GM23248 (cell line): ENCODE data around the gene SCAF1. TPM values are rescaled to one million over a fixed set of nuclear protein-coding genes. Genes with fewer than 3 reads are reported as not detected.

ENCODE experiments used
- DNase-seq: peaks from one replicate; pipeline ENCODE4 v3.0.0-alpha.2; 2015
- H2AFZ ChIP-seq: fragments of 200-600 bp; sonication (generic); 2 replicates; pipeline ENCODE4 v1.6.1; 2016; ENCODE audit warnings: antibody characterized with exemption
- H3F3A ChIP-seq: fragments of 200-600 bp; sonication (generic); 2 replicates; pipeline ENCODE4 v1.6.1; 2016; ENCODE audit warnings: mild to moderate bottlenecking, antibody characterized with exemption, mixed run types; ENCODE audit not compliant: insufficient read depth
- H3K27ac ChIP-seq: fragments of 200-600 bp; sonication (generic); 2 replicates; pipeline ENCODE4 v1.5.1; 2016; ENCODE audit warnings: mild to moderate bottlenecking
- H3K27me3 ChIP-seq: fragments of 200-600 bp; sonication (generic); replicated peaks from 2 replicates; pipeline ENCODE4 v1.6.1; 2016; ENCODE audit warnings: mild to moderate bottlenecking; ENCODE audit not compliant: insufficient read depth
- H3K36me3 ChIP-seq: fragments of 200-600 bp; sonication (generic); 2 replicates; pipeline ENCODE4 v1.6.1; 2016; ENCODE audit warnings: low read depth, mild to moderate bottlenecking
- H3K4me1 ChIP-seq: fragments of 200-600 bp; sonication (generic); 2 replicates; pipeline ENCODE4 v1.6.1; 2016; ENCODE audit warnings: mild to moderate bottlenecking; ENCODE audit not compliant: insufficient read depth
- H3K4me2 ChIP-seq: fragments of 200-600 bp; sonication (generic); one replicate; pipeline ENCODE4 v1.6.1; 2016; ENCODE audit warnings: mild to moderate bottlenecking; ENCODE audit not compliant: unreplicated experiment
- H3K4me3 ChIP-seq: fragments of 200-600 bp; sonication (generic); 2 replicates; pipeline ENCODE4 v1.5.1; 2016; ENCODE audit warnings: mild to moderate bottlenecking
- H3K79me2 ChIP-seq: fragments of 200-600 bp; sonication (generic); 2 replicates; pipeline ENCODE4 v1.6.1; 2016; ENCODE audit warnings: mild to moderate bottlenecking; ENCODE audit not compliant: insufficient read depth
- H3K9ac ChIP-seq: fragments of 200-600 bp; sonication (generic); 2 replicates; pipeline ENCODE4 v1.6.1; 2016; ENCODE audit warnings: mild to moderate bottlenecking
- H3K9me2 ChIP-seq: fragments of 200-600 bp; sonication (generic); 2 replicates; pipeline ENCODE4 v1.6.1; 2016; ENCODE audit warnings: mixed run types, mild to moderate bottlenecking, moderate library complexity; ENCODE audit not compliant: insufficient read depth
- H3K9me3 ChIP-seq: fragments of 200-600 bp; sonication (generic); one replicate; pipeline ENCODE4 v1.6.1; 2017; ENCODE audit warnings: low read depth
- H4K20me1 ChIP-seq: fragments of 200-600 bp; sonication (generic); 2 replicates; pipeline ENCODE4 v1.6.0; 2016; ENCODE audit not compliant: insufficient read depth
- EZH2 ChIP-seq: fragments of 200-600 bp; sonication (generic); IDR thresholded peaks from 2 replicates; pipeline ENCODE4 v1.6.1; 2018; ENCODE audit warnings: antibody characterized with exemption, mild to moderate bottlenecking; ENCODE audit not compliant: insufficient read depth, poor library complexity, severe bottlenecking
- EZH2phosphoT487 ChIP-seq: fragments of 200-600 bp; sonication (generic); IDR thresholded peaks from 2 replicates; pipeline ENCODE4 v1.6.1; 2018; ENCODE audit warnings: antibody characterized with exemption, moderate library complexity, mild to moderate bottlenecking, low read depth; ENCODE audit not compliant: insufficient read depth
- WGBS, 2 experiments: methylation state at CpG; one replicate each; pipeline ENCODE4 v1.1.6; 2015 to 2017; ENCODE audit warnings: low lambda C conversion rate in 2 of 2, low coverage in 1 of 2; ENCODE audit errors: missing lambda C conversion rate in 2 of 2; 5-methylcytosine and 5-hydroxymethylcytosine counted together
- in situ Hi-C: fragments of 300-500 bp; cut with MboI; formaldehyde crosslinking; loops from 2 replicates; pipeline ENCODE4 v1.15.0; 2020
- polyA plus RNA-seq: library from polyadenylated mRNA; unstranded; fragments of >200 nt; fragmentation: Nextera tagmentation; extraction: Ambion mirVana; gene quantifications from 2 replicates; pipeline ENCODE4 v1.2.1, GENCODE V29; 2016
- total RNA-seq: library from RNA; depleted of rRNA; stranded (reverse); fragments of >200 nt; shearing (Covaris generic); gene quantifications from 2 replicates; pipeline ENCODE4 v1.2.3, GENCODE V29; 2014

SCAF1 gene
- total and polyA plus RNA-seq, 2 experiments from 2014 or later, result 8.5 to 18.6 TPM

GRCh38 chr19:49679771-49680413, 37.9 kb downstream of the SCAF1 start:
- in situ Hi-C loops, result no loop called here

GRCh38 chr19:49680421-49681351, 38.7 kb downstream of the SCAF1 start:
- WGBS, 2 experiments, result 20 to 24% methylated on average over 40 of the region's 40 CpGs
- Histone ChIP-seq H3K9ac (peak overlapping the region; percentile 33), H3K27me3 (no peaks in the 10 kb centered on the region), H3F3A (peaks cover 5% of the 10 kb centered on the region), H3K4me1 (peaks cover 8% of the 10 kb centered on the region; the same call in 1 of the 2 replicates), H3K36me3 (peaks cover 11% of the 10 kb centered on the region; the same call in 1 of the 2 replicates), H2AFZ (0 out of 2 replicates have a peak overlapping the region, but pooled peaks have one; percentile 44), H3K4me3 (peak overlapping the region; percentile 40; the same call in 1 of the 2 replicates), H3K4me2 (peak overlapping the region; percentile 60), H3K9me2 (no peaks in the 10 kb centered on the region), H3K9me3 (no peaks in the 10 kb centered on the region), H4K20me1 (no peaks in the 10 kb centered on the region), H3K79me2 (peaks cover 67% of the 10 kb centered on the region), H3K27ac (no peak overlapping the region)
- no peak for TF ChIP-seq EZH2phosphoT487
- no peak for TF ChIP-seq EZH2
- in situ Hi-C loops, result no loop called here
- peak; percentile 83 for DNase-seq

More at GRCh38 chr19:49679771-49680413, 37.9 kb downstream of the SCAF1 start:
- peak overlapping the region; percentile 60 for H3K4me2 ChIP-seq
- no peaks in the 10 kb centered on the region for H4K20me1 ChIP-seq
- peak overlapping the region; percentile 33 for H3K9ac ChIP-seq
- H3F3A ChIP-seq, result peaks cover 8% of the 10 kb centered on the region
- no peaks in the 10 kb centered on the region for H3K9me3 ChIP-seq
- no peak for TF ChIP-seq EZH2
- no peak for TF ChIP-seq EZH2phosphoT487
- WGBS, 2 experiments, result 25 to 49% methylated on average over 4 to 10 of the region's 10 CpGs
- no peak overlapping the region for H2AFZ ChIP-seq
- H3K4me3 ChIP-seq, result peak overlapping the region; percentile 40; the same call in 1 of the 2 replicates
- H3K79me2 ChIP-seq, result peaks cover 67% of the 10 kb centered on the region
- H3K27me3 ChIP-seq, result no peaks in the 10 kb centered on the region
- H3K9me2 ChIP-seq, result no peaks in the 10 kb centered on the region
- H3K4me1 ChIP-seq, result peaks cover 8% of the 10 kb centered on the region; the same call in 1 of the 2 replicates
- H3K36me3 ChIP-seq, result peaks cover 11% of the 10 kb centered on the region; the same call in 1 of the 2 replicates
- DNase-seq, result no peak
- H3K27ac ChIP-seq, result no peak overlapping the region

- no peaks in the 10 kb centered on the region for H3K27me3 ChIP-seq
- H3K9me2 ChIP-seq, result no peaks in the 10 kb centered on the region
- H3K4me3 ChIP-seq, result no peak overlapping the region
- no peak overlapping the region for H3K4me2 ChIP-seq
- peaks cover 11% of the 10 kb centered on the region; the same call in 1 of the 2 replicates for H3K36me3 ChIP-seq
- in situ Hi-C loops, result no loop called here
- no peak for DNase-seq
- 83 to 91% methylated on average over 17 to 19 of the region's 19 CpGs for WGBS, 2 experiments
- no peak overlapping the region for H3K27ac ChIP-seq
- no peaks in the 10 kb centered on the region for H3F3A ChIP-seq
- no peaks in the 10 kb centered on the region for H4K20me1 ChIP-seq
- TF ChIP-seq EZH2 (no peak), EZH2phosphoT487 (no peak)
- no peak overlapping the region for H2AFZ ChIP-seq
- H3K9me3 ChIP-seq, result no peaks in the 10 kb centered on the region
- H3K4me1 ChIP-seq, result 0 out of 2 replicates have a peak, but pooled peaks cover 4% of the 10 kb centered on the region
- peaks cover 67% of the 10 kb centered on the region for H3K79me2 ChIP-seq
- no peak overlapping the region for H3K9ac ChIP-seq
Observed at GRCh38 chr19:49681830-49682229, 39.8 kb downstream of the SCAF1 start.

GRCh38 chr19:49682274-49682673, 40.3 kb downstream of the SCAF1 start:
- Histone ChIP-seq H3K27ac (no peak overlapping the region), H3K27me3 (no peaks in the 10 kb centered on the region), H3K4me2 (no peak overlapping the region), H4K20me1 (no peaks in the 10 kb centered on the region), H3F3A (no peaks in the 10 kb centered on the region), H3K36me3 (peaks cover 11% of the 10 kb centered on the region; the same call in 1 of the 2 replicates), H3K9me3 (no peaks in the 10 kb centered on the region), H3K79me2 (peaks cover 65% of the 10 kb centered on the region), H2AFZ (no peak overlapping the region), H3K9me2 (no peaks in the 10 kb centered on the region), H3K4me1 (0 out of 2 replicates have a peak, but pooled peaks cover 4% of the 10 kb centered on the region), H3K4me3 (no peak overlapping the region), H3K9ac (no peak overlapping the region)
- peak; percentile 65 for DNase-seq
- TF ChIP-seq EZH2 (no peak), EZH2phosphoT487 (no peak)
- WGBS, 2 experiments, result 76 to 82% methylated on average over 8 of the region's 8 CpGs
- in situ Hi-C loops, result no loop called here
